K562 (cell line): ENCODE data around the gene SLC13A4. TPM values are rescaled to one million over a fixed set of nuclear protein-coding genes. Genes with fewer than 3 reads are reported as not detected.

Source experiments
- CEBPG ChIP-seq, 3 experiments: fragments of 200-800 bp in 1 of 3; sonication (Bioruptor generic) in 1 of 3; sonication (generic) in 1 of 3; formaldehyde crosslinking in 1 of 3; IDR thresholded peaks in 2 of 3; conservative IDR thresholded peaks in 1 of 3; 2 replicates each; pipeline versions ENCODE4 v1.6.1 to v1.8.0; 2016 to 2022; ENCODE audit warnings: missing compliant biosample characterization in 2 of 3, missing genetic modification characterization in 2 of 3, mild to moderate bottlenecking in 1 of 3, missing genetic modification reagents in 1 of 3
- GABPA ChIP-seq: fragments of 200-800 bp; sonication (Bioruptor generic); conservative IDR thresholded peaks from 2 replicates; pipeline ENCODE4 v1.6.1; 2016; ENCODE audit warnings: low read depth, missing genetic modification characterization, missing compliant biosample characterization
- MCM5 ChIP-seq: fragments of 450-650 bp; IDR thresholded peaks from 2 replicates; pipeline ENCODE4 v1.6.1; 2016; ENCODE audit warnings: low read depth
- MTF1 ChIP-seq: fragments of 250-450 bp; sonication (Bioruptor Pico); IDR thresholded peaks from 2 replicates; pipeline ENCODE4 v1.9.0; 2021; ENCODE audit warnings: moderate library complexity, mild to moderate bottlenecking, inconsistent platforms, borderline replicate concordance
- PRMT5 ChIP-seq: sonication (generic); formaldehyde crosslinking; IDR thresholded peaks from 2 replicates; pipeline ENCODE4 v1.5.0; 2020; ENCODE audit warnings: missing genetic modification reagents
- SIX5 ChIP-seq, 2 experiments: IDR thresholded peaks; 2 replicates each; pipeline ENCODE4 v1.6.1; 2011; ENCODE audit warnings: low read length in 2 of 2, borderline replicate concordance in 1 of 2, low read depth in 1 of 2, mild to moderate bottlenecking in 1 of 2, moderate library complexity in 1 of 2; ENCODE audit not compliant: insufficient read depth in 1 of 2
- TOE1 ChIP-seq, 2 experiments: fragments of 450-650 bp in 1 of 2; sonication (generic) in 1 of 2; formaldehyde crosslinking in 1 of 2; IDR thresholded peaks; 2 replicates each; pipeline versions ENCODE4 v1.7.1 to v1.8.0; 2016 to 2022; ENCODE audit warnings: borderline replicate concordance in 2 of 2, mild to moderate bottlenecking in 2 of 2, antibody characterized with exemption in 1 of 2, inconsistent platforms in 1 of 2, low read depth in 1 of 2, missing genetic modification reagents in 1 of 2, moderate library complexity in 1 of 2
- XRCC5 ChIP-seq: fragments of 200-400 bp; formaldehyde crosslinking; IDR thresholded peaks from 2 replicates; pipeline ENCODE4 v1.6.1; 2017; ENCODE audit warnings: low read depth, mild to moderate bottlenecking, low read length
- ZFX ChIP-seq: sonication (generic); formaldehyde crosslinking; IDR thresholded peaks from 2 replicates; pipeline ENCODE4 v1.8.0; 2022; ENCODE audit warnings: mild to moderate bottlenecking, missing genetic modification reagents, moderate library complexity
- ZNF408 ChIP-seq: fragments of 250-450 bp; sonication (Bioruptor Pico); IDR thresholded peaks from 2 replicates; pipeline ENCODE4 v1.4.0; 2020; ENCODE audit warnings: low read depth, mild to moderate bottlenecking, moderate library complexity
- ZNF551 ChIP-seq: fragments of 250-450 bp; sonication (Bioruptor Pico); IDR thresholded peaks from 2 replicates; pipeline ENCODE4 v1.5.0; 2021; ENCODE audit warnings: mild to moderate bottlenecking, moderate library complexity
- polyA plus RNA-seq, 8 experiments: library from polyadenylated mRNA; depleted of rRNA in 4 of 8; stranded (reverse) in 5 of 8; unstranded in 3 of 8; fragments of >200 nt; fragmentation: Nextera tagmentation in 2 of 8; fragmentation: Illumina TruSeq in 1 of 8; extraction: Ambion mirVana in 2 of 8; extraction: Trizol in 1 of 8; gene quantifications; 2 replicates each; pipeline versions ENCODE4 v1.2.1 to v1.2.3, GENCODE V29; 2011 to 2014; ENCODE audit warnings: inconsistent platforms in 1 of 8, missing spikeins in 1 of 8
- total RNA-seq, 7 experiments: library from RNA; depleted of rRNA in 6 of 7; stranded (reverse); fragments of >200 nt in 6 of 7; fragmentation: Illumina TruSeq in 2 of 7; extraction: Trizol in 2 of 7; gene quantifications; 2 replicates each; pipeline versions ENCODE4 v1.2.1 to v1.2.3, GENCODE V29; 2011 to 2021; ENCODE audit warnings: low replicate concordance in 1 of 7
- TF ChIP-seq, protein P1 (sequence below), 3 experiments: fragments of 200-800 bp in 1 of 3; sonication (Bioruptor generic) in 1 of 3; sonication (generic) in 1 of 3; formaldehyde crosslinking in 1 of 3; IDR thresholded peaks; 2 replicates each; pipeline versions ENCODE4 v1.6.1 to v1.8.0; 2016 to 2022; ENCODE audit warnings: mild to moderate bottlenecking in 2 of 3, missing compliant biosample characterization in 2 of 3, missing genetic modification characterization in 2 of 3, missing genetic modification reagents in 1 of 3
- TF ChIP-seq, protein P2 (sequence below): IDR thresholded peaks from 3 replicates; pipeline ENCODE4 v1.6.1; 2011; ENCODE audit warnings: borderline replicate concordance, mild to moderate bottlenecking, moderate library complexity; ENCODE audit not compliant: insufficient read length; ENCODE audit errors: extremely low read depth

Gene SLC13A4
- total and polyA plus RNA-seq, 9 of the 15 experiments (the other 6 are each of a cell fraction or from before 2014, with no cell fraction given), result 0.11 to 1.0 (median 0.36) TPM

DNA sequence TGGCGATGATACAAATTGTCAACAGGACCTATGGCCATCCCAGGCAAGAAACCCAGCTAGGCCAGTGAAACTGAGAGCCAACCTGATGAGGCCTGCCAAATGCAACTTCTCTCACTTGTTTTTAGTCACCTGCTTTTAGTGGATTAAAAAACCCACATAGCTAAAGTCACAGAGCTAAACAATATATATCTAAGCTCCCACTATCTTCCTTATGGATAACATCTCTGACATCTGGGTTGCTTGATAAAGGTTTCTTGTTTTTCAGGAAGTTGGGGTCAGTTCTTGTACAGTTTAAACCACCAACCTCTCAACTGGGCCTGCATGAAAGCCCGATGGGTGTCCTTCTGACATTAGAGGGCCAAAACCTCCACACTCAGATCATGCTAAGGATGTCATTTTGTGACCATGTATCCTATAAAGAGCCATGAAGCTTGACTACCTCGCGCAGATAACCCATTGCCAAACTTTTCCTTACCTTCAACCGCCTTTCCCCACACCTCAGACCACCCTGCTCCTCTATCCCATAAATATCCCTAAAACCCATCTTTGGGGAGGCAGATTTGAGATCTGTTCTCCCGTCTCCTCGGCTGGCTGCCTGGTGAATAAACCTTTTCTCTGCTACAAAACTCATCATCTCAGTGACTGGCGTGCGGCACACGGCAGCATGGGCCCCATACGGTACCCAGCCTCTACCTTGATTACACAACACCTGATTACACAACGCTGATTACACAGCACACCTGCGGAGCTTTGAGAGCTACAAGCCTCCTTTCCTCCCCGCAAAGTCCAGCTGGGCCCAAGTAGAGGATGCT is 66.5 kb downstream of the SLC13A4 start (continued):
- TF ChIP-seq CEBPG (CRISPR knock-in tag; IDR thresholded peaks at IDR 0.05), result peak; percentile 82
- peak; percentile 86 to 94 for TF ChIP-seq CEBPG (tag; conservative IDR thresholded peaks at IDR 0.05 in 1 of 2, IDR thresholded peaks at IDR 0.05 in 1 of 2)
- TF ChIP-seq ZNF551 (CRISPR knock-in tag), result no peak
- no peak for TF ChIP-seq XRCC5
- TF ChIP-seq MTF1 (CRISPR knock-in tag), result no peak
- no peak for TF ChIP-seq SIX5 (IDR thresholded peaks at IDR 0.05; ENCODE audit: borderline replicate concordance in 1 of 2, insufficient read depth in 1 of 2, low read depth in 1 of 2, low read length in 2 of 2)
- no peak for TF ChIP-seq TOE1 (IDR thresholded peaks at IDR 0.05; ENCODE audit: borderline replicate concordance)
- 0 out of 2 replicates have a peak, but pooled peaks have one; percentile 43 for TF ChIP-seq TOE1 (CRISPR knock-in tag; IDR thresholded peaks at IDR 0.05; ENCODE audit: borderline replicate concordance, low read depth)
- TF ChIP-seq, protein P1, sequence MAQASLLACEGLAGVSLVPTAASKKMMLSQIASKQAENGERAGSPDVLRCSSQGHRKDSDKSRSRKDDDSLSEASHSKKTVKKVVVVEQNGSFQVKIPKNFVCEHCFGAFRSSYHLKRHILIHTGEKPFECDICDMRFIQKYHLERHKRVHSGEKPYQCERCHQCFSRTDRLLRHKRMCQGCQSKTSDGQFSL (CRISPR knock-in tag; IDR thresholded peaks at IDR 0.05), result no peak
- TF ChIP-seq, protein P1 (tag; IDR thresholded peaks at IDR 0.05), result 0 out of 4 replicates have a peak, but pooled peaks of 1 of the 2 experiments have one; percentile 57
- no peak for TF ChIP-seq GABPA (tag)
- TF ChIP-seq ZFX (CRISPR knock-in tag), result no peak
- TF ChIP-seq, protein P2, sequence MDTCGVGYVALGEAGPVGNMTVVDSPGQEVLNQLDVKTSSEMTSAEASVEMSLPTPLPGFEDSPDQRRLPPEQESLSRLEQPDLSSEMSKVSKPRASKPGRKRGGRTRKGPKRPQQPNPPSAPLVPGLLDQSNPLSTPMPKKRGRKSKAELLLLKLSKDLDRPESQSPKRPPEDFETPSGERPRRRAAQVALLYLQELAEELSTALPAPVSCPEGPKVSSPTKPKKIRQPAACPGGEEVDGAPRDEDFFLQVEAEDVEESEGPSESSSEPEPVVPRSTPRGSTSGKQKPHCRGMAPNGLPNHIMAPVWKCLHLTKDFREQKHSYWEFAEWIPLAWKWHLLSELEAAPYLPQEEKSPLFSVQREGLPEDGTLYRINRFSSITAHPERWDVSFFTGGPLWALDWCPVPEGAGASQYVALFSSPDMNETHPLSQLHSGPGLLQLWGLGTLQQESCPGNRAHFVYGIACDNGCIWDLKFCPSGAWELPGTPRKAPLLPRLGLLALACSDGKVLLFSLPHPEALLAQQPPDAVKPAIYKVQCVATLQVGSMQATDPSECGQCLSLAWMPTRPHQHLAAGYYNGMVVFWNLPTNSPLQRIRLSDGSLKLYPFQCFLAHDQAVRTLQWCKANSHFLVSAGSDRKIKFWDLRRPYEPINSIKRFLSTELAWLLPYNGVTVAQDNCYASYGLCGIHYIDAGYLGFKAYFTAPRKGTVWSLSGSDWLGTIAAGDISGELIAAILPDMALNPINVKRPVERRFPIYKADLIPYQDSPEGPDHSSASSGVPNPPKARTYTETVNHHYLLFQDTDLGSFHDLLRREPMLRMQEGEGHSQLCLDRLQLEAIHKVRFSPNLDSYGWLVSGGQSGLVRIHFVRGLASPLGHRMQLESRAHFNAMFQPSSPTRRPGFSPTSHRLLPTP, result no peak
- TF ChIP-seq MCM5, result no peak
- TF ChIP-seq ZNF408, result no peak
- TF ChIP-seq PRMT5 (CRISPR knock-in tag), result no peak
